CD14-positive monocyte (primary cell): Measurements from ENCODE around the gene POLDIP3. TPM values are rescaled to one million over a fixed set of nuclear protein-coding genes. Genes with fewer than 3 reads are reported as not detected.

ENCODE experiments used
- DNase-seq, 3 donors: peaks; one replicate each; pipeline ENCODE4 v3.0.0-alpha.2; 2011 to 2022
- H2AFZ ChIP-seq: 2 replicates; pipeline ENCODE4 v1.6.0; 2012; ENCODE audit warnings: mild to moderate bottlenecking, low read depth, low read length, inconsistent platforms; ENCODE audit not compliant: insufficient read depth, poor library complexity, severe bottlenecking
- H3K27ac ChIP-seq, 2 donors: 1 replicate in 1 of 2; 2 replicates in 1 of 2; pipeline ENCODE4 v1.5.1; 2012 to 2013; ENCODE audit warnings: low read length in 2 of 2, control low read depth in 1 of 2, inconsistent platforms in 1 of 2, low read depth in 1 of 2, mild to moderate bottlenecking in 1 of 2
- H3K27me3 ChIP-seq, 2 donors: one replicate each; pipeline versions ENCODE4 v1.6.0 to v1.6.1; 2011 to 2013; ENCODE audit warnings: low read length in 2 of 2; ENCODE audit not compliant: control insufficient read depth in 2 of 2, insufficient read depth in 2 of 2
- H3K36me3 ChIP-seq, 2 donors: replicated peaks in 1 of 2; 1 replicate in 1 of 2; 2 replicates in 1 of 2; pipeline versions ENCODE4 v1.5.1 to v1.6.1; 2012 to 2013; ENCODE audit warnings: low read length in 2 of 2, control low read depth in 1 of 2, inconsistent platforms in 1 of 2, mild to moderate bottlenecking in 1 of 2; ENCODE audit not compliant: insufficient read depth in 2 of 2, control insufficient read depth in 1 of 2
- H3K4me1 ChIP-seq, 2 donors: 1 replicate in 1 of 2; 2 replicates in 1 of 2; pipeline versions ENCODE4 v1.5.1 to v1.6.1; 2012 to 2013; ENCODE audit warnings: low read length in 2 of 2, control low read depth in 1 of 2, inconsistent platforms in 1 of 2, mild to moderate bottlenecking in 1 of 2, moderate library complexity in 1 of 2; ENCODE audit not compliant: insufficient read depth in 2 of 2, control insufficient read depth in 1 of 2
- H3K4me2 ChIP-seq: replicated peaks from 2 replicates; pipeline ENCODE3; 2012; ENCODE audit warnings: low read length, moderate library complexity, mild to moderate bottlenecking; ENCODE audit not compliant: poor library complexity, severe bottlenecking; ENCODE audit errors: extremely low read depth
- H3K4me3 ChIP-seq, 3 experiments: fragments of 200-600 bp in 1 of 3; sonication (generic) in 1 of 3; replicated peaks in 1 of 3; 1 replicate in 2 of 3; 2 replicates in 1 of 3; pipeline ENCODE4 v1.5.1; 2011 to 2013; ENCODE audit warnings: low read length in 3 of 3, mild to moderate bottlenecking in 3 of 3, control low read depth in 2 of 3, low read depth in 2 of 3, inconsistent platforms in 1 of 3, moderate library complexity in 1 of 3
- H3K79me2 ChIP-seq: 2 replicates; pipeline ENCODE4 v1.6.0; 2012; ENCODE audit warnings: mild to moderate bottlenecking, control low read depth, inconsistent platforms, low read length, moderate library complexity; ENCODE audit not compliant: insufficient read depth
- H3K9ac ChIP-seq: 2 replicates; pipeline ENCODE4 v1.6.0; 2017; ENCODE audit warnings: low read length, mild to moderate bottlenecking; ENCODE audit not compliant: insufficient read depth, poor library complexity, severe bottlenecking
- H3K9me3 ChIP-seq, 2 donors: replicated peaks in 1 of 2; 1 replicate in 1 of 2; 2 replicates in 1 of 2; pipeline versions ENCODE4 v1.5.1 to v1.6.1; 2012 to 2013; ENCODE audit warnings: low read length in 2 of 2, control low read depth in 1 of 2; ENCODE audit not compliant: control insufficient read depth in 1 of 2, insufficient read depth in 1 of 2
- H4K20me1 ChIP-seq: 2 replicates; pipeline ENCODE4 v1.6.0; 2012; ENCODE audit warnings: mild to moderate bottlenecking, low read length, control low read depth, moderate library complexity; ENCODE audit not compliant: insufficient read depth
- H3K27ac Mint-ChIP-seq, 7 donors: one replicate each; pipeline ENCODE4 v1.8.0; 2020; ENCODE audit warnings: mild to moderate bottlenecking in 7 of 7, mixed read lengths in 7 of 7, moderate library complexity in 6 of 7, inconsistent platforms in 2 of 7
- H3K27me3 Mint-ChIP-seq, 3 donors: one replicate each; pipeline ENCODE4 v1.8.0; 2021 to 2022; ENCODE audit warnings: low read depth in 3 of 3, mild to moderate bottlenecking in 3 of 3, mixed read lengths in 3 of 3, moderate library complexity in 3 of 3, inconsistent platforms in 1 of 3
- H3K36me3 Mint-ChIP-seq, 2 donors: one replicate each; pipeline ENCODE4 v1.8.0; 2020; ENCODE audit warnings: mixed read lengths in 2 of 2, inconsistent platforms in 1 of 2, mild to moderate bottlenecking in 1 of 2
- H3K4me1 Mint-ChIP-seq: one replicate; pipeline ENCODE4 v1.8.0; 2020; ENCODE audit warnings: mild to moderate bottlenecking, mixed read lengths
- H3K4me3 Mint-ChIP-seq, 2 donors: one replicate each; pipeline ENCODE4 v1.8.0; 2020; ENCODE audit warnings: mild to moderate bottlenecking in 2 of 2, mixed read lengths in 2 of 2, moderate library complexity in 1 of 2
- H3K9me3 Mint-ChIP-seq, 7 donors: one replicate each; pipeline ENCODE4 v1.8.0; 2020 to 2022; ENCODE audit warnings: mixed read lengths in 7 of 7, mild to moderate bottlenecking in 6 of 7, moderate library complexity in 6 of 7, inconsistent platforms in 2 of 7
- WGBS: methylation state at CpG from one replicate; pipeline ENCODE4 v1.1.5; 2013; ENCODE audit warnings: missing lambda C conversion rate; ENCODE audit not compliant: insufficient coverage; 5-methylcytosine and 5-hydroxymethylcytosine counted together
- intact Hi-C, 2 donors: fragments of 100-400 bp; cut with micrococcal nuclease; formaldehyde crosslinking; loops; one replicate each; pipeline versions ENCODE4 v1.15.0 to v1.15.1; 2023
- polyA plus RNA-seq, 3 donors: library from polyadenylated mRNA; depleted of rRNA in 1 of 3; unstranded in 2 of 3; stranded (reverse) in 1 of 3; fragments of 300-500 nt in 2 of 3; fragments of >200 nt in 1 of 3; fragmentation: Illumina TruSeq in 2 of 3; gene quantifications; 1 replicate in 2 of 3; 2 replicates in 1 of 3; pipeline ENCODE4 v1.2.3, GENCODE V29; 2012 to 2021
- TF ChIP-seq, protein P1 (sequence below): fragments of 200-600 bp; IDR thresholded peaks from one replicate; pipeline ENCODE4 v1.8.0; 2022; ENCODE audit warnings: antibody characterized with exemption, mild to moderate bottlenecking

Gene POLDIP3
- polyA plus RNA-seq, 3 donors, result 46.3 to 55.3 (median 53.8) TPM

DNA sequence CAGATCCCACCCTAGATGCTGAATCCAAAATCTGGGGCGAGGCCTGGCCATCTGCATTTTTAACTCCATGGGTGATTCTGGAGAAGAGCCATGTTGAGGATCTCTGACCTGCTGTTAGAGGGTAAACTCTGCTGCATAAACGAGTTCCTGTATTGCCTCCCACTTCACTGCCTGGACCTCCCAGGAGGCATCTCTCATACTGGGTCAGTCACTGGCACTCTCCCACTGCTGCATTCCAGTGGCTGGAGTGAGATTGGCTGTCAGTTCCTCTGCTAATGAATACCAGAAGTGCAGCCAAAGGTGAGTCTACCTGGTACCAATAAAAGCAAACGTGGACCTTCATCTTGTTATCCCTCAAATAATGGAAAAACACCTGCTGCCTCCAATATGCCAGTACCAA, 10.3 kb downstream of the POLDIP3 start:
- H3K4me1 Mint-ChIP-seq, result peaks cover 11% of the 10 kb centered on the region
- peaks cover 0 to 4% of the 10 kb centered on the region in 2 donors for H3K9me3 ChIP-seq
- intact Hi-C loops, result no loop called here
- no peak overlapping the region for H3K9ac ChIP-seq
- H3K4me1 ChIP-seq, result peaks cover 2 to 3% of the 10 kb centered on the region in 2 donors
- peaks cover 100% of the 10 kb centered on the region for H4K20me1 ChIP-seq
- 100% methylated on average over 1 of the region's 3 CpGs for WGBS
- peaks cover 0 to 1% (median 0%) of the 10 kb centered on the region in 3 donors for H3K27me3 Mint-ChIP-seq
- H3K27me3 ChIP-seq, result no peaks in the 10 kb centered on the region
- H3K27ac ChIP-seq, result peak overlapping the region in 1 of 2 donors; percentile 63
- peaks cover 0 to 2% (median 0%) of the 10 kb centered on the region in 7 donors for H3K9me3 Mint-ChIP-seq
- peaks cover 48 to 87% of the 10 kb centered on the region in 2 donors for H3K36me3 ChIP-seq
- peak overlapping the region in 5 of 7 donors; percentile 8 to 70 (median 51) for H3K27ac Mint-ChIP-seq
- H2AFZ ChIP-seq, result no peak overlapping the region
- DNase-seq, result no peak
- no peak overlapping the region for H3K4me3 ChIP-seq
- peaks cover 64 to 92% of the 10 kb centered on the region in 2 donors for H3K36me3 Mint-ChIP-seq
- no peak overlapping the region for H3K4me2 ChIP-seq
- TF ChIP-seq, protein P1, sequence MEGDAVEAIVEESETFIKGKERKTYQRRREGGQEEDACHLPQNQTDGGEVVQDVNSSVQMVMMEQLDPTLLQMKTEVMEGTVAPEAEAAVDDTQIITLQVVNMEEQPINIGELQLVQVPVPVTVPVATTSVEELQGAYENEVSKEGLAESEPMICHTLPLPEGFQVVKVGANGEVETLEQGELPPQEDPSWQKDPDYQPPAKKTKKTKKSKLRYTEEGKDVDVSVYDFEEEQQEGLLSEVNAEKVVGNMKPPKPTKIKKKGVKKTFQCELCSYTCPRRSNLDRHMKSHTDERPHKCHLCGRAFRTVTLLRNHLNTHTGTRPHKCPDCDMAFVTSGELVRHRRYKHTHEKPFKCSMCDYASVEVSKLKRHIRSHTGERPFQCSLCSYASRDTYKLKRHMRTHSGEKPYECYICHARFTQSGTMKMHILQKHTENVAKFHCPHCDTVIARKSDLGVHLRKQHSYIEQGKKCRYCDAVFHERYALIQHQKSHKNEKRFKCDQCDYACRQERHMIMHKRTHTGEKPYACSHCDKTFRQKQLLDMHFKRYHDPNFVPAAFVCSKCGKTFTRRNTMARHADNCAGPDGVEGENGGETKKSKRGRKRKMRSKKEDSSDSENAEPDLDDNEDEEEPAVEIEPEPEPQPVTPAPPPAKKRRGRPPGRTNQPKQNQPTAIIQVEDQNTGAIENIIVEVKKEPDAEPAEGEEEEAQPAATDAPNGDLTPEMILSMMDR, result no peak
- H3K79me2 ChIP-seq, result peaks cover 99% of the 10 kb centered on the region
- H3K4me3 Mint-ChIP-seq, result no peak overlapping the region

DNA sequence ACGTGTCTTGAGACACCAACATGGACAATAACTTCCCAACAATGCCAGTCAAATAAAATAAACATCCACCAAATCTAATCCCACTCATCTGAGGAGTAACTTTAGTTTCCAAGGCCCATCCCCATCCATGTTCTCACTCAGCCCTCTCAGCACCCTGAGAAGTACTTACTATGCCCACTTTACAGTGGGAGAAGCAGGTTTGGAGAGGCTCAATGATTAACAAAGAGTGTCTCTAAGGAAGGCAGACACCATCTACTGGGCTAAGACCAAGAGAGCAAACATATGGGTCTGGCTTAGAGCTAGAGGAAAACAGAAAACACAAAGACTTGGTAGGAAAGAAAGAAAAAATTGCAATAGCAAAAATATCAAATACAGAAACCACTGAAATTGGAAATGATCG, 11.3 kb downstream of the POLDIP3 start:
- Histone ChIP-seq H3K36me3 (peaks cover 50 to 87% of the 10 kb centered on the region in 2 donors), H3K79me2 (peaks cover 99% of the 10 kb centered on the region), H3K4me3 (no peak overlapping the region), H4K20me1 (peaks cover 100% of the 10 kb centered on the region), H2AFZ (no peak overlapping the region), H3K27me3 (no peaks in the 10 kb centered on the region), H3K4me1 (no peaks in the 10 kb centered on the region), H3K9me3 (peaks cover 0 to 4% of the 10 kb centered on the region in 2 donors), H3K4me2 (no peak overlapping the region), H3K9ac (no peak overlapping the region), H3K27ac (no peak overlapping the region)
- no peak for DNase-seq
- peak overlapping the region in 2 of 7 donors; percentile 34 to 58 for H3K27ac Mint-ChIP-seq
- H3K36me3 Mint-ChIP-seq, result peaks cover 70 to 93% of the 10 kb centered on the region in 2 donors
- H3K4me3 Mint-ChIP-seq, result no peak overlapping the region
- TF ChIP-seq, protein P1, result no peak
- peaks cover 0 to 1% (median 0%) of the 10 kb centered on the region in 3 donors for H3K27me3 Mint-ChIP-seq
- WGBS, result no CpG with 5 or more reads among the region's 2 CpGs
- intact Hi-C loops, result no loop called here
- peaks cover 8% of the 10 kb centered on the region for H3K4me1 Mint-ChIP-seq
- peaks cover 0 to 2% (median 0%) of the 10 kb centered on the region in 7 donors for H3K9me3 Mint-ChIP-seq
